ENCODE measurements around the gene ISCA2.

GRCh38 chr14:74508292-74508731, 14.7 kb downstream of the ISCA2 start:
- TF ChIP-seq ZNF274 (IDR thresholded peaks at IDR 0.05; ENCODE audit: low read depth, low read length) (no peak), YY1 (IDR thresholded peaks at IDR 0.05; ENCODE audit: insufficient read depth, insufficient read length) (no peak)

All from NT2/D1 (cell line).